Ascending aorta (tissue), 2 donors: ENCODE results near the gene CFAP99. TPM values are rescaled to one million over a fixed set of nuclear protein-coding genes. Genes with fewer than 3 reads are reported as not detected.

ENCODE experiments used
- DNase-seq, 2 donors: peaks; one replicate each; pipeline ENCODE4 v3.0.0-alpha.2; 2019; ENCODE audit warnings: low spot score in 2 of 2
- H3K27ac ChIP-seq, 2 donors: fragments of 200-600 bp; sonication (generic); one replicate each; pipeline ENCODE4 v1.5.1; 2016 to 2017; ENCODE audit warnings: mild to moderate bottlenecking in 1 of 2
- H3K27me3 ChIP-seq: fragments of 200-600 bp; sonication (generic); one replicate; pipeline ENCODE4 v1.5.1; 2017
- H3K36me3 ChIP-seq, 2 donors: fragments of 200-600 bp; sonication (generic); one replicate each; pipeline ENCODE4 v1.5.1; 2016
- H3K4me1 ChIP-seq, 2 donors: fragments of 200-600 bp; sonication (generic); one replicate each; pipeline ENCODE4 v1.5.1; 2016 to 2017; ENCODE audit warnings: mild to moderate bottlenecking in 1 of 2
- H3K4me3 ChIP-seq, 2 donors: fragments of 200-600 bp; sonication (generic); one replicate each; pipeline ENCODE4 v1.5.1; 2016 to 2017; ENCODE audit warnings: mild to moderate bottlenecking in 1 of 2
- H3K9me3 ChIP-seq, 2 donors: fragments of 200-600 bp; sonication (generic); one replicate each; pipeline ENCODE4 v1.5.1; 2016
- intact Hi-C: fragments of 100-400 bp; cut with DNase I; formaldehyde crosslinking; loops from one replicate; pipeline ENCODE4 v1.15.1; 2023
- total RNA-seq: library from RNA; depleted of rRNA; stranded (reverse); fragments of >200 nt; gene quantifications from one replicate; pipeline ENCODE4 v1.1.0, GENCODE V29; 2016
- TF ChIP-seq, protein P1 (sequence below), 3 experiments: fragments of 200-600 bp in 2 of 3; fragments of 450-650 bp in 1 of 3; sonication (generic) in 2 of 3; IDR thresholded peaks; one replicate each; pipeline ENCODE4 v1.5.1; 2016 to 2019; ENCODE audit warnings: antibody characterized with exemption in 3 of 3, mild to moderate bottlenecking in 1 of 3, moderate library complexity in 1 of 3

CFAP99 gene
- total RNA-seq, 1 donor from 2014 or later: not detected

GRCh38 chr4:2489081-2489805 lies 70.5 kb downstream of the CFAP99 start:
- Histone ChIP-seq H3K27me3 (no peaks in the 10 kb centered on the region), H3K9me3 (peaks cover 0 to 8% of the 10 kb centered on the region in 2 donors), H3K4me3 (no peak overlapping the region), H3K36me3 (peaks cover 24 to 47% of the 10 kb centered on the region in 2 donors), H3K27ac (peak overlapping the region; percentile 12 to 39), H3K4me1 (no peaks in the 10 kb centered on the region)
- intact Hi-C loops: no loop called here
- DNase-seq: no peak
- TF ChIP-seq, protein P1, sequence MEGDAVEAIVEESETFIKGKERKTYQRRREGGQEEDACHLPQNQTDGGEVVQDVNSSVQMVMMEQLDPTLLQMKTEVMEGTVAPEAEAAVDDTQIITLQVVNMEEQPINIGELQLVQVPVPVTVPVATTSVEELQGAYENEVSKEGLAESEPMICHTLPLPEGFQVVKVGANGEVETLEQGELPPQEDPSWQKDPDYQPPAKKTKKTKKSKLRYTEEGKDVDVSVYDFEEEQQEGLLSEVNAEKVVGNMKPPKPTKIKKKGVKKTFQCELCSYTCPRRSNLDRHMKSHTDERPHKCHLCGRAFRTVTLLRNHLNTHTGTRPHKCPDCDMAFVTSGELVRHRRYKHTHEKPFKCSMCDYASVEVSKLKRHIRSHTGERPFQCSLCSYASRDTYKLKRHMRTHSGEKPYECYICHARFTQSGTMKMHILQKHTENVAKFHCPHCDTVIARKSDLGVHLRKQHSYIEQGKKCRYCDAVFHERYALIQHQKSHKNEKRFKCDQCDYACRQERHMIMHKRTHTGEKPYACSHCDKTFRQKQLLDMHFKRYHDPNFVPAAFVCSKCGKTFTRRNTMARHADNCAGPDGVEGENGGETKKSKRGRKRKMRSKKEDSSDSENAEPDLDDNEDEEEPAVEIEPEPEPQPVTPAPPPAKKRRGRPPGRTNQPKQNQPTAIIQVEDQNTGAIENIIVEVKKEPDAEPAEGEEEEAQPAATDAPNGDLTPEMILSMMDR (IDR thresholded peaks at IDR 0.05): no peak

DNA sequence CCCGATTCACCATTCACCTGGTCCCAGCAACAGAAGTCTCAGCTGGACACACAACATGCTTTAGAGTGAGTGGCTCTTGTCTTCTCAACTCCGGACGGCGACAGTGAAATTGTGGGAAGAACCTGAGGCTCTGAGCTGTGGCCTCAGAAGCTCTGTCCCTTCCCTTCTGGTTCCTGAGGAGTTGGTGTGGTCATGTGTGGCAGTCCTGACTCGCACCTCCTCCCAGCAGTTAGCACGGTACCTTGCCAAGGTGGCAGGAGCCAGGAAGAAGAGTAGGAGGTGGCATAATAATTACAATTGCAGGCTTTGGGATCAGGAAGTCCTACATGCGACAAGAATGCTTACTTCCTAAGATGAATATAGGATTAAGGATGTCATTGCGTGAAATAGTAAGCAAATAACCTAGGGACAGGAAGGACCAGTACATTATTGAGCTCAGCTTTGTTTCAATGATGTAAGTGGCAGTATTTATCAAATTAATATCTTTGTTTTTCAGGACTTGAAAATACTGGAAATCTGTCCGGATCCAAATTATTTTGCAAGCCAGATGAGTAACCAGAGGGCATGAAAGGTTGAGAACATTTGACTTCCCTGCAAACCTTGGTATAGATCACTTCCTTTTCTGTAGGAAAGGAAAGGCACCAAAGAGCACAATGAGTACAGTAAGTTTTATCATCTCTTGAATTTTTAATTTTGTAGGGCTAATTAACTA lies 71.2 kb downstream of the CFAP99 start:
- DNase-seq: no peak
- intact Hi-C loops: no loop called here
- H3K9me3 ChIP-seq: peaks cover 0 to 9% of the 10 kb centered on the region in 2 donors
- TF ChIP-seq, protein P1 (IDR thresholded peaks at IDR 0.05): no peak
- peaks cover 24 to 47% of the 10 kb centered on the region in 2 donors for H3K36me3 ChIP-seq
- no peaks in the 10 kb centered on the region for H3K27me3 ChIP-seq
- H3K27ac ChIP-seq: peak overlapping the region; percentile 12 to 39
- peaks cover 0 to under 1% of the 10 kb centered on the region in 2 donors for H3K4me1 ChIP-seq
- H3K4me3 ChIP-seq: no peak overlapping the region

DNA sequence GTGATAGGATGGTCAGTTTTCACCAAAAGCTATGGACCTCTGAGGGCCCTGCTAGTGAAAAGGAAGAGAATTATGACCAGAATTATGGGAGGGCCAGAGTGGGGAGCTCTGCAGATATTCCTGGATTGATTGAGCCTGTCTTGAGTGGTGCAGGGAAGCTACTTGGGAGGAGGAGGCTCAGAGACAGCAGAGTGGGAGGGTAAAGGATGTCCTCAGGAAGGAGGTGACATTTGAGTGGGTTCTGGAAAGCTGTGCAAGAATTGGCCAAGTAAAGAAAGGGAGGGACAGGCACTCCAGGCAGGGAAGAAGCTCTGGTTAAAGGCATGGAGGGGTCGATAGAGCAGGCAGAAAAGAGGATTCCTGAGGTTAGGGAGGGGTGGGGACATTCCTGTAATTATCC lies 74.2 kb downstream of the CFAP99 start:
- Histone ChIP-seq H3K4me3 (no peak overlapping the region), H3K36me3 (peaks cover 38 to 68% of the 10 kb centered on the region in 2 donors), H3K9me3 (peaks cover 0 to 9% of the 10 kb centered on the region in 2 donors), H3K4me1 (peaks cover 0 to 3% of the 10 kb centered on the region in 2 donors), H3K27ac (no peak overlapping the region), H3K27me3 (no peaks in the 10 kb centered on the region)
- DNase-seq: no peak
- intact Hi-C loops: no loop called here
- TF ChIP-seq, protein P1 (IDR thresholded peaks at IDR 0.05): no peak

DNA sequence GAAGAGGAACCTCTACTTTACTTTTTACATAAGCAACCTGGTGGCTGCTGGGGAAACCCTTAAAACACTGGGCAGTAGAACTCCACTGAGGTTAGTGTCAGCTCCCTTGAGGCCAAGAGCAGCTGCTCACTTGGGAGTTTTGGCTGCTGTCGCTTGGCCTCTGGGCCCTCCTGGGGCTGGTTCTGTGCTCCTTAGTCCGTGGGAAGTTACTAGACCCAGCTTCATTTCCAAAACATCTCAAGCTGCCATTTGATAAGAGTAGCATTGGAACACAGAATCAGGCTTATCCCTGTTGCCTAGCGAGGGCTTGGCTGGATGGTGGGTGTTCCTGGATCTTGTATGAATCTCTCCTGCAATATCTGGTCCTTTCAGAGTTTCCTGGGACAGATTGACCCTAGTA lies 76.2 kb downstream of the CFAP99 start:
- no peak for DNase-seq
- Histone ChIP-seq H3K27ac (no peak overlapping the region), H3K4me3 (no peak overlapping the region), H3K36me3 (peaks cover 52 to 80% of the 10 kb centered on the region in 2 donors), H3K27me3 (no peaks in the 10 kb centered on the region), H3K9me3 (peaks cover 0 to 9% of the 10 kb centered on the region in 2 donors), H3K4me1 (peaks cover 0 to 3% of the 10 kb centered on the region in 2 donors)
- intact Hi-C loops: no loop called here
- TF ChIP-seq, protein P1 (IDR thresholded peaks at IDR 0.05): no peak

GRCh38 chr4:2497324-2497723 lies 78.6 kb downstream of the CFAP99 start:
- no peak overlapping the region for H3K4me3 ChIP-seq

More at GRCh38 chr4:2497324-2497723, 78.6 kb downstream of the CFAP99 start:
- TF ChIP-seq, protein P1 (IDR thresholded peaks at IDR 0.05): no peak
- intact Hi-C loops: no loop called here
- H3K4me1 ChIP-seq: peaks cover 0 to 3% of the 10 kb centered on the region in 2 donors
- no peak overlapping the region for H3K27ac ChIP-seq
- H3K9me3 ChIP-seq: peaks cover 0 to 9% of the 10 kb centered on the region in 2 donors
- peaks cover 48 to 82% of the 10 kb centered on the region in 2 donors for H3K36me3 ChIP-seq
- no peaks in the 10 kb centered on the region for H3K27me3 ChIP-seq
- DNase-seq: no peak
